Posterior vena cava (tissue), 2 donors: ENCODE data around the gene PLEKHA7. TPM values are rescaled to one million over a fixed set of nuclear protein-coding genes. Genes with fewer than 3 reads are reported as not detected.
A peak's percentile ranks its signal among the peaks of the same experiment; 100 is the strongest.
"Not testable (repeated sequence)": the region's sequence is repeated elsewhere in the genome, so short reads cannot be mapped to it uniquely, and the experiment has no call there.

ENCODE experiments used
- DNase-seq: peaks from one replicate; pipeline ENCODE4 v3.0.0-alpha.2; 2020; ENCODE audit warnings: low spot score
- intact Hi-C, 2 donors: fragments of 100-400 bp; cut with DNase I; formaldehyde crosslinking; loops; one replicate each; pipeline versions ENCODE4 v1.14.1 to v1.14.2; 2022 to 2023
- total RNA-seq, 2 donors: library from RNA; stranded (reverse); fragmentation: NEBNext Ultra II Directional; extraction: Animal tissue kit (Norgen Biotek cat#: 25700); gene quantifications; one replicate each; pipeline ENCODE4 v1.2.1, GENCODE V29; 2021
- donor health status: DM: yes; HTN: yes; CAD: no.
- donor health status: DM: yes; HTN: yes; CAD: no.

Gene PLEKHA7
- total RNA-seq, 2 donors from 2014 or later, result 9.0 to 10.7 TPM

DNA sequence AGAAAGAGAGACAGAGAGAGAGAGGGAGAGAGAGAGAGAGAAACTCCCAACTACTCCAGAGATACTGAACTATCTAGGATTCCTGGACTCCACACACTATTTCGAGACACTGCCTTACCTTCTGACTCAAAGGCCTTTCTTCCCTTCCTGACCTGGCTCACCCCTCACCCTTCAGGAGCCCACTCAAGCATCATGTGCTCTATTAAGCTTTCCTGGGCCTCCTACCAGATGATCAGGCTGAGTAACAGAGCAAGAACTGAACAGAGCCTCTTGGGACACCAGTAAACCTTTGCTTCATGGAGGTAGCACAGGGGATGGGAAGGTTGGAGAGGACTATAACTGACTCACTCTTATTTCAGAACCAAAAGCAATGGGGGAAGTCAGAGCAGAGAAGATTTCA lies 31.4 kb downstream of the PLEKHA7 start:
- intact Hi-C loops, result no loop called here
- DNase-seq, result no peak

DNA sequence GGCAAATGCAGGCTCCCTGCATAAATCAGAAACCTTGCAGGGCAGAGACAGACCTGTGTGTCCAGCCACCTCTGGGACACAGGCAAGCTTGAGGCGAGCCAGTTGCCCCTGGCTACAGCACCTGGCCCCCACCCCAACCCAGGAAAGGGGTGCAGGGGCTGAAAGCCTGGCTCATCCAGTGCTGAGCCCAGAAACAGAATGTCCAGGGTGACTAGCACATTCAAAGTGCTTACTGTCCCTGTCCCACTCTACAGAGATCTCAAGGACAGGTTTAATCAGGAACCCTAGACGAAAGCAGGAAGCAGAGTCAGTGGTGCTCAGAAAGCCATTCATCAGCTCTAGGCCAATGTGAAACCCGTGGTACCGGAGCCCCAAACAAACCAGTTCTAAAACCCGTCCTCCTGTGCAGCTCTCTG lies 31.9 kb downstream of the PLEKHA7 start:
- intact Hi-C loops, result no loop called here
- no peak for DNase-seq

DNA sequence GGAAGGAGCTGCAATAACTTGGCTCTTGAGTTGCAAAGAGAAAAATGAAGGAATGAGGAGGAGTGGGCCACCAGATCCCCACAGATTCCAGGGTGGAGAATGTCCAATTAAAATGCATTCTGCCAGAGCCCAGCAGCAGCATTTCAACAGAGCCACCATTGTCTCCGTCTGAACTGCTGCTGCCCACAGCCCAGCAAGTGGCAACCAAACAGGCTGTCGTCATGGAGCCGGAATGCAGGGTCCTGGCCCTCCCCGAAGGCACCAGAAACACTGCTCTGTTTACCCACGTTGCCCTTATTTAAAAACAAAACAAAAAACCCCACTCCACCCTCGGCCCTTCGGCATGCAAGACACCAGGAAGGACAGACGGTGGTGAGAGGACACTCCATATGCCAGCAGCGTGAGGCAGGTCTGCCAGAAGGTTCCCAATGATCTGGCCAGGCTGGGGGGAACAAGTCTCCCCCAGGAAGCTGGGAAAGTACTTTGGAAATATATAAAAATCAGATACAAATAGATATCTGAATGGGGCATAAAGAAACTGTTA lies 32.5 kb downstream of the PLEKHA7 start:
- no peak for DNase-seq
- intact Hi-C loops, result no loop called here

DNA sequence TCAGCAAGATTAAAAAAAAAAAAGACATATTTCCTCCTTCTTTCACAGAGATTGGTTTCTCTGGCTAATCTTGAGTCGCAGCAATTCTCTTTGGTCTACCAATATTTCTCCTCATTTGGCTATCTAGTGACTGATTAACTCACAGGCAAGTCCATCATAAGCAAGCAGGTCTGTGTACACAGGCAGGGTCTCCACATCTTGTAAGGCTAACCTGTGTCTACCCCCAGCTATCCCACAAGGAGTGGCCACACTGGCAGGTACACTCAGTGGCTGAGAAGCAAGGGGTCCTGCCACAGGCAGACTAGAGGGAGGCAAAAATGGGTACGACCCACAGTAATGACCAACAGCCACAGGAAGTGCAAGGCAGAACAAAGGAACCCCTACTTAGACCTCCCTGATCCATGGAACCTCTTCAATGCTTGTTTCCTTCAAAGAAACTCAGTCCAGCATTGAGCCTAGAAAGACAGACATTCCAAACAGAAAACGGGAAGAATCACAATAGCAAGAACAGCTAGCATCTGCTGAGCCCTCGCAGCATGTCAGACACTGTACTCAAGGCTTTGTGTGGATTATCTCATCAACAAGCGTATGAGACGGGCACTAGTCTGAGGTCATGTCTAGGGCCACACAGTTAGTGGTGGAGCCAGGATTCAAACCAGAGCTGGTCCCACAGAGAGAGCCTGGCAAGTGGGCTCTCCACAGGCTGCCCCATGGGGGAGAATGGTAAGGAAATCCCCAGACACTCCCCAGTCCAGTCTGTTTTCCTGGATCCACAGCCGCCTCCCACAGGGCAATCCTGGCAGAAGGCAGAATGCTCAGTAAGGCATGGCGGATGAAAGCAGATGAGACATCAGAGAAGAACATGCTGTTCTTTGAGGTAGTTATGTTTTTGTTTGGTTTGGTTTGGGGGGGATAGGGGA lies 34.3 kb downstream of the PLEKHA7 start:
- intact Hi-C loops, result no loop called here

DNA sequence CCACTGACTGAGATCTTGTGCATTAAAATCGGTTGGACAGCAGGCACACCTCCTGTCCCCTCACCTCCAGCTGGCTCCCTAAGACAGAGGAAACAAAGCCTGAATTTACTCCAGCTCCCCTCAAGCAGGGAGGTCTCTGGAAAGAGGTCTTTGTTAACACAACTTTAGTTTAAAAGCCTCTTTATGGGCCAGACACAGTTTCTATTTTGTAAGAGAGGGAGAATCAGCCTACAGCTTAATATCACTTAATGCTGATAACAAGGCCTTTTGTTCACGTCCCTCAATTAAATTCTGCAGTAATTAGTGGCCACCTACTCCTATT lies 36.3 kb downstream of the PLEKHA7 start:
- DNase-seq, result no peak
- intact Hi-C loops, result no loop called here

More for the DNA sequence above, 34.3 kb downstream of the PLEKHA7 start:
- no peak for DNase-seq

DNA sequence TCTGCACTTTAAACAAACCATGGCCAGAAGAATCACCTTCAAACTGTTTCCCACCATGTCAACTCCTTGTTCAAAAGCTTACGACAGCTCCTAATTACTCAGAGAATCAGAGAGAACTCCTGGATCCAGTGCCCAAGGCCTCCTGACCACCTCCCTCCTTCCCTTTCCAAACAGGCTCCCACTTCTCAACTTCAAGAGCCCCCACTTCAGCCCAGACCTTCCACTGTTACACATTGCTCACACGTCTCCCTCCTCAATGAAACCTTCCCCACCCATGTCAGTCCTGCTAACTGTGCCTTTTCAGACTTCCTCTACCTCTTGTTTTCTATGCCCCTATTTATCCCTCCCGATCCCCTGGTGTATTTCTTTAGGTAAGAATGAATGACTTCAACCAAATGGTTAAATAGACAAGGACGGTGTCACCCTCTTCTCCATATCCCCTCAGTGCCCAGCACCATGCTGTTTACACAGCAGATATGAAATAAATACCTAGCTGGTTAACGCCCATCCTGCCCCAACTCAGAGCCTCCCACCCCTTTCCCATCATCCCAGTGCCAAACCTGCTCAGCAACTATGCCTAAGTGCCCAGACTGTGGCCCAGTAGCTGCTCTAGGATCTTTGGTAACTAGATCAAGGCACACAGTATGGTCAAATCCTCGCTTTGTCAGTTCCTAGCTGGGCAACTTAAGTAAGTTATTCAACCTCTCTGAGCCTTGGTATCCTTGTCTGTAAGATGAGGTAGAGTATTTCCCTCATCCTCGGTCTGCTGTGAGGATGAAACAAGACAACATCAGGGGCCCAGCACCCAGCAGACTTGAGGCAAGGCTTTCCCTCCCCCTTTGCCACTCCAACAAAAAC lies 36.8 kb downstream of the PLEKHA7 start:
- DNase-seq, result no peak
- intact Hi-C loops, result no loop called here

DNA sequence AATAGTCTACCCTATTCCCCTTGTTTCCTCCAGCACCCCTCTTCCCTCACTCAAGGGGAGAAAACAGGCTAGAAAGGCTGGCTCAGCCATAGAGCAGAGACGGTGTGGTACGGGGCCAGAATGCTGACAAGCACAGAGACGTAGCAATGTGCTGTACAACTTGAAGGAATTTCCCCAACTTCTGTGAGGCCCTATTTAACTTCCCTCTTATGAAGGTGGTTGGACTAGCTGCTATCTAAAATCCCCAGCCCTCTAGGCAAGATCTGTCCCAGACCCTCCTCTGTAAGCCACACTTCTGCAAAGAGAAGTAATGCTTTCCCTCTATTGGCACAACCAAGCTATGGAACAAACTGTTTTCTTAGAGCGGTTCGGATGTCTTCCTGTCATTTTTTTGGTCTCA lies 37.8 kb downstream of the PLEKHA7 start:
- no peak for DNase-seq
- intact Hi-C loops, result no loop called here

DNA sequence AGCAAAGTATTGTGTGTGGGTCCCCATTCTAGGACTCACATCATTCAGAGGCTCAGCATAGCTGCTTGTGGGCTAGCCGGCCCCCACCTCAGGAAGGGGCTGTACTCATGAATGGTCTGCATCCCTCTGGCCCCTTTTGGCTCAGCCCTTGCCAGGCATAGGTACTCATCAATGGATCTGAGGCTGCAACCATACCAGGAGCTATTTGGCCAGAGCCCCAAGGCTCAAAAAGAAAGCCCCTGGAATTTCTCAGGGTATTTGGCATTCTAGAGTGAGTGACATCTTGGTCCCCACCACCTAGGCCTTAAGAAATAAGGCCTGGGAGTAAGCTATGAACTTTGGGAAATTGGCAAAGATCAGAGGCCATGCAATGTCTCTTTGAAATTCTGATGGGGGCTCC lies 38.3 kb downstream of the PLEKHA7 start:
- no peak for DNase-seq
- intact Hi-C loops, result no loop called here

DNA sequence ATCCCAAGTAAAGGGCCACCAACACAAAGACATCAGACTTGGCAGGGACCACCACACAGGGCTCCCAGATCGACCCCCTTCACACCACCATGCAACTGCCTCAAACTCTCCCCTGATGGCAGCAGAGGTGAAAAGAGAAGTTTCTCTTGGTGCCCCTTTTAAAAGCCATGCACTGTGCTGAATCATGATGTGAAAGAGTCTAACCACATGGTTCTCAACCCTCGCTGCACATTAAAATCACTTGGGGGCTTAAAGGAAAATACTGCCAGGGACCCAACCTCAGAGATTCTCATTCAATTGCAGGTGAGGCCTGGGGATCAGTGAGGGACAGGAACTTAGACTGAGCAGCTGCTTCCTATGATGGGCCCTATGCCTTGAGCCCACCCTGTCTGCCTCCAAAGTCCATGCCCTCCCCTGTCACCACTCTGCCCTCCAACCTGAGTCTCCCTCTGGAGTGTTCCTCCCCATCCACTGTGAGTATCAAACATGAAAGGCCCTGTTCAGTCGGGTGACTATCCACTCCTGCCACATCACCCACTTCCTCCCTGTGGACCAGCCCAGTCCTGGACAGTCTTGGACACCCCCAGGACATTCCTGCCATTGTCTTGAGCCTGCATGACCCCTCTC lies 40.8 kb downstream of the PLEKHA7 start:
- DNase-seq, result peak; percentile 36
- intact Hi-C loops, result no loop called here

DNA sequence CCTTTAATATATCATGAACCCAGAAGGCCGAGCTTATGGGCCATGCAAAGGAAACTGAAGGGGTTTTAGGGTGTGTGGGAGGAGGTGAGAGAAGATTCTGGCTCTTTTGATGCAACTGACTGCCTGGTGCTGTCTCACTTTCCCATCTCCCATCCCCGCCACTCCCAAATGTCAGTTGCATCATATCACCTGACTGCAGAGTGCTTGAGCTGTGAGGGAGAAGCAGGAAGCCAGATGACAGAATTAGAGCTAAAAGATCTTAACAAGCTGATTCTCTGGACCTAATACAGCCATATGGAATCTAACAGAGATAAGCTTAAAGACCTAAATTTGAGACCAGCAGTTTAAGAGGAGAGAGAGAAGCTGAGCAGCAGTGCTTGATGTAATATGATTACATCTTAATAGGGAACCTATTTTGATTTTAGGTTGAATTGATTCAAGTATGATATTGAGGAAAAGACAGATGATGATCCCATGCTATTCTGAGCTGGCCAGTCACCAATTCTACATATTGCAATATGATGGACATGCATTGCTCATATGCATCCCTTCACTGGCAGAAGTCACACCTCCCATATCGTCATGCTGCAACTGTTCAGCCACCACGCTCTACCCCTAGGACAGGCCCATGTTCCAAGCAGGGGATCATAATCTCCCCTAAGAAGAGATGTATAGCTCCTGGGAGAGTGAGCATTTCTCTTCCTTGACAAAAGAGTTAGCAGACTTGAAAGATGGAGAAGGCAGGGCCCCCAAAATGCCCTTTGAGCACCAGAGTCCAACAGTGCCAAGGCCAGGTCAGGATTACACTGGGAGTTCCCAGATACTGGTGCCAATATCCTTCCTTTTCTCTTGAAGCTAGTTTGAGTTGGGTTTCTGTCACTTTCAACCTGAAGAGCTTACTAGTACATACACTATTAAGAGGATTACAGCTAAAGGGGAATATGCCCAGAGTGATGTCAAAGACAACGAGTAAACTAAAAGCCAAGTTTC lies 44.9 kb downstream of the PLEKHA7 start:
- no peak for DNase-seq
- intact Hi-C loops, result no loop called here

DNA sequence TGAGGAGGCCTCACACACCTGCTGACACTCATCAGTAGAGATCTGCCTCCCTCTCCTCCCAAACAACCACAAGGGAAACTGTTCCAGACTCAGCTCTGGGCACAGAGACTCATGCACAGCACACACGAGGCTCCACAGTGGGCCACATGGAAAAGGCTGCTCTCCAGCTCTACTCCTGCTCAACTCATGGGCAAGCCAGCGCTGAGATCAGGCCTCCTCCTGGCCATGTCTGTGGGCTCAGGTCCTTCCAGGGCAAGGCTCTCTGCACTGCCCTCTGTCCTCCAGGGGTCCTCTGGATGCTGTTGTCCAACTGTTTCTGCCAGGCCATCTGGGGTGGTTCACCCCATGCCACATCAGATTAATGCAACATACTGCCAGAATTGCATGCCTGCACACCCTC lies 46.0 kb downstream of the PLEKHA7 start:
- intact Hi-C loops, result no loop called here
- no peak for DNase-seq

DNA sequence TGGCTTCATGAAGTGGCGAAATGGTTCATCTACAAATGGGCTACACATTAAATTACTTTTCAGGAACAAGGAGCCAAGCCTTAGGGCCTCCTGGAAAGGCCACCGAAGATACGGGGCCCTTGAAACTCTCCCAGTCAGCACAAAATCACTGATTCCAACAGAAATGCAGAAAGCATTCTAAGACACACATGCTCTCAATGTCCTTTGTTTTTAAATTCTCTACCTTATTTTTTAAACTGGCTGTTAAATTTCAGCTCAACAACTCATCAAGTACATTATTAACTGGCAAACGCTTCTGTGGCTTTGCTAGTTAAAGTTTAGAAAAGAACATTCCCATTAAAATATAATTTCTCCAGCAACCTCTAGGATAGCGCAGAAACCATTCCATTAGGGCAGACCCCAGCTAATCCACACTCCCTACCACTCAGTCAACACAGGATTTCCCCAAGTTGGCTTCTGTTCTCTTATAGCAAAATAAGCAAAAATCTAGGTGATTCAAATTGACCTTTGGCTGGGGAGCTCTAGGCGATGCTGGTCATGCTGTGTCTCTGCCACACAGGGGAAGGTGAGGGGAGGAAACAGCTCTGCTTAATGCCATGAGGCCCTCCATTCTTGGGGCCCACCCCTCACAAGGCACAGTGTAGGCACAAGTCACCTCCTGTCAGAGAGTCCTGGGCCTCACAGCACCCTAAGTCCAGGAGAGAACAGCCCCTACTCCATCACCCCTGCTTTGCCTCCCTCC lies 47.1 kb downstream of the PLEKHA7 start:
- intact Hi-C loops, result no loop called here
- peak; percentile 34 for DNase-seq

DNA sequence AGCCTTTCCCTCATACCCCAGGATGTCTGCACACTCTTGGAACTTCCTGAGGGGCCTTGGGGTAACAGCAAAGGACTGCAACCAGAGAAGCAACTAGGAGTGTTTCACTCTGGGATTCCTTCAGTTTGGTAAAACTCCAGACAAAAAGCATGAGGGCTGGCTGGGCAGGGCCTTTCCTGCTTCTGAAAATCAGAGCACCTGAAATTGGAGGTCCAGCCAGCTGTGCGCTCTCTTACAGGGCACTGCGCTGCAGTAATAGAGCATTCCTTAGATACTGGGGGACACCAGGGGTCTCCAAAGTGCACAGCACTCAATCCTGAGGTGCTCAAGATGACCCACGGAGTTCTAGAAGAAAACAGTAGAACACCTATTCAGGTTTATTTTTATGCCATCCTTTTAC lies 49.7 kb downstream of the PLEKHA7 start:
- intact Hi-C loops, result no loop called here
- DNase-seq, result peak; percentile 30

DNA sequence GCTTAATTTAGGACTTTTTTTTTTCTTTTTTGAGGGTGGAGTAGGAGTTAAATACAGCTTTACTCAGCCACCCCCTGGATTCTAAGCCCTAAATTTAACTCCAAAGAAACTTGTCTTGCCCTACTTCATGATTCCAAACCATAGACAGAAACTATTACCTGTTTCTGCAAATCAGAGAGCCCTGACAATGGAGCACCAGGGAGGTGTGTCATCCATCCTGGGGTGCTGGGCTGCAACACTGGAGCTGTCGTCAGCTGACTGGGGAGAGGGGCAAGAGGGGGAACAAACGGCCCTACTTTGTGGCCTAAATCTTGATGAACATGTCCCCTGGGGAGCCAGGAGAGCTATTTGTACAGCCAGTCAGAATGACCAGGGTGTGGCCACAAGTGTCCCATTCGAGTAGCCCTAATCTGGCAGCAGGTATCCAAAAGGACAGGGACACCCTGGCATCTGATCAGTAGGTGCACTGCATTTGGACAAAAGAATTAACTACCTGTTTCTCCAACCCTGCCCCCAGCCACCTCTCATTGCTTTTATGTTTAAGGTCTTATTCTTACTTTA lies 50.8 kb downstream of the PLEKHA7 start:
- intact Hi-C loops, result no loop called here
- DNase-seq, result peak; percentile 44

DNA sequence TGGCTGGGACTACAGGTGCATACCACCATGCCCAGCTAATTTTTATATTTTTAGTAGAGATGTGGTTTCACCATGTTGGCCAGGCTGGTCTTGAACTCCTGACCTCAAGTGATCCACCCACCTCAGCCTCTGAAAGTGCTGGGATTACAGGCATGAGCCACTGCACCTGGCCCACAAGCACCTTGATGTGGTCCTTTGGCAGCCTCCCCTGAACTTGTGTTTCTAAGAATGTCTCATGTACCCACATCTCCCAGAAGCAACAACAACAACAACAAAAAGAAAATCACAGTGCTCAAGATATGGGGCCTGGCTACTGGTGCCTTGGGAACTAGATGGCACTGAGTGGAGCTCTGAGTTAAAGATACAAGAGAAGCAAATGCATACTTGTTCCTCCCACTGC lies 51.6 kb downstream of the PLEKHA7 start:
- DNase-seq, intact Hi-C loops: not testable (repeated sequence)

DNA sequence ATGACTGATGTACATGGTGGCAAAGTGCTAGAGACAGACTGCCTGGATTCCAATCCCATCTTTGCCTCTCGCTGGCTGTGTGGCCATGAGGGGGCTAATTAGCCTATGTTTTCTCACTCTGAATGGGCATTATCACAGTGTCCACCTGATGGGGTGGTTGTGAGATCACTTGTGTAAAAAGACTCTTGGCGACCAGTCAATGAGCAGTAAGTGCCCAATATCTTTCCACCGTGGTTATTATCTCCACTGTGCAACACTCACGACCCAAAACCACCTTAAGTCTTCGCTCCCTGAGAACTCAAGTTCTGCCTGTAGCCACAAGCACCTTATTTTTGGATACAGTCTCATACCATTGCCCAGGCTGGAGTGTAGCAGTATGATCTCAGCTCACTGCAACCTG lies 52.1 kb downstream of the PLEKHA7 start:
- intact Hi-C loops, result no loop called here
- DNase-seq, result no peak

DNA sequence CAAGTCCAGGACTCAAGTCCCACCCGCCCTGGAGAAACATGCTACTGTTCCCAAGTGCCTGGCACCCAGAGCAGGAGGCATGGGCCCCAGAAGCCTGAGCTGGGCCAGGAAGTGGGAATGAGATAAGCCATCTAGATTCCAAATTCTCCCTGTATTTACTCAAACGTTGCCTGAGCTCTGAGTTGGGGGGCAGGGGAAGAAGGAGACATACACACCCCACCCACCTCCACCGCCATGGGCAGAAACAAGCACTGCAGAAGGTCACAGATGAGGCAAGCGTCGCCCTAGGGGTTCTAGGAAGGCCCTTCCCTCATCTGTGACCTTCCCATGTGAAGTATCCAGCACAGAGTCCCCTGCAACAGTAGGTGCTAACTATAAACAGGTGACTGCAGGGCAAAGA lies 54.0 kb downstream of the PLEKHA7 start:
- intact Hi-C loops, result no loop called here
- DNase-seq, result no peak

DNA sequence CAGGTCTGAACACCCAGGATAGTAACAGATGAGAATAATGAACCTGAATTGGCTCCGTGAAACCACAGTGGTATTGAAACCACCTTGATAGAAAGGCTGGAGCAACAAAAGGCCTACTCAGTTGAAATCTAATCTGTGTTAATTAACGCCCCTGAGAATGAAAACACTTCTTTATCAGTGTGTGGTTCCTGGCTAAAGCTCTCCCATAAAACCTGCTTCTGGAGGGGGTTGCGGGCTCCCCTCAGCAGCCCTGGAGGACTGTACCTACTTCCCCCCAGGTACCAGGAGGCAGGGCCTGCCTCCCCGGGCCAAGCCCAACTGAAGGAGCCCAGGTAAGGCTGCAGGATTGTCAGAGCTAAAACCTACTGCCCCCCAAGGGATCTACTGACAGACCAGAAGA lies 54.6 kb downstream of the PLEKHA7 start:
- DNase-seq, result no peak
- intact Hi-C loops, result no loop called here
